Kidney (tissue), 14 donors: ENCODE results near the gene XPR1. TPM values are rescaled to one million over a fixed set of nuclear protein-coding genes. Genes with fewer than 3 reads are reported as not detected.

Experiments
- DNase-seq, 5 donors: peaks; one replicate each; pipeline ENCODE4 v3.0.0-alpha.2; 2013 to 2020
- FAIRE-seq: peaks from 2 replicates; lab custom pipeline; 2012; peaks lifted over from hg19 to GRCh38; lab: Jason Lieb, UNC
- H3K27ac ChIP-seq, 2 donors: one replicate each; pipeline ENCODE4 v1.7.0; 2013; ENCODE audit warnings: low read depth in 2 of 2, low read length in 2 of 2, inconsistent platforms in 1 of 2
- H3K27me3 ChIP-seq: one replicate; pipeline ENCODE4 v1.7.1; 2013; ENCODE audit warnings: low read length, inconsistent platforms; ENCODE audit not compliant: control insufficient read depth, insufficient read depth
- H3K36me3 ChIP-seq, 3 donors: one replicate each; pipeline versions ENCODE4 v1.7.0 to v1.7.1; 2013; ENCODE audit warnings: low read length in 3 of 3, control low read depth in 1 of 3, inconsistent platforms in 1 of 3; ENCODE audit not compliant: insufficient read depth in 3 of 3, control insufficient read depth in 2 of 3
- H3K4me1 ChIP-seq, 3 donors: one replicate each; pipeline versions ENCODE4 v1.7.0 to v1.7.1; 2013; ENCODE audit warnings: low read length in 3 of 3, inconsistent platforms in 1 of 3, low read depth in 1 of 3; ENCODE audit not compliant: control insufficient read depth in 2 of 3, insufficient read depth in 2 of 3
- H3K4me3 ChIP-seq, 3 donors: one replicate each; pipeline versions ENCODE4 v1.7.0 to v1.8.1; 2013; ENCODE audit warnings: low read length in 3 of 3, control low read depth in 1 of 3, inconsistent platforms in 1 of 3
- H3K9ac ChIP-seq, 3 donors: one replicate each; pipeline versions ENCODE4 v1.7.0 to v1.7.1; 2013; ENCODE audit warnings: low read length in 3 of 3, control low read depth in 1 of 3, inconsistent platforms in 1 of 3
- H3K9me3 ChIP-seq, 3 donors: one replicate each; pipeline versions ENCODE4 v1.7.0 to v1.7.1; 2013; ENCODE audit warnings: low read length in 3 of 3, control low read depth in 1 of 3, inconsistent platforms in 1 of 3; ENCODE audit not compliant: control insufficient read depth in 2 of 3, insufficient read depth in 1 of 3
- CTCF ChIP-seq: IDR thresholded peaks from 3 replicates; pipeline ENCODE4 v1.5.1; 2012; ENCODE audit warnings: mild to moderate bottlenecking, moderate library complexity, borderline replicate concordance; ENCODE audit not compliant: insufficient read depth; ENCODE audit errors: extremely low read depth
- intact Hi-C: fragments of 100-400 bp; cut with DNase I; formaldehyde crosslinking; loops from one replicate; pipeline ENCODE4 v1.11.1; 2022
- polyA plus RNA-seq: library from polyadenylated mRNA; stranded (reverse); fragments of 350-450 nt; fragmentation: Illumina TruSeq; extraction: RNeasy Lipid Tissue Mini Kit (QIAGEN cat#74804); gene quantifications from one replicate; pipeline ENCODE4 v1.2.3, GENCODE V29; 2014; ENCODE audit warnings: low read depth, low replicate concordance; ENCODE audit not compliant: insufficient read depth
- total RNA-seq: library from RNA; stranded (reverse); fragmentation: NEBNext Ultra II Directional; extraction: Animal tissue kit (Norgen Biotek cat#: 25700); gene quantifications from one replicate; pipeline ENCODE4 v1.2.1, GENCODE V29; 2021
- donor health status: control.
- donor health status: control.
- donor health status: control.
- donor health status: control.
- donor health status: control.
- donor health status: DM: yes; HTN: yes; CAD: no.
- donor health status: Normal renal cell carcinoma (clear cell type).

The XPR1 gene
- total and polyA plus RNA-seq, 2 donors from 2014 or later: 10.9 to 33.5 TPM

- TF ChIP-seq CTCF: no peak
- peaks cover 0 to 5% (median 5%) of the 10 kb centered on the region in 3 donors for H3K4me1 ChIP-seq
- DNase-seq (no peak), FAIRE-seq (no peak)
- H3K9ac ChIP-seq: no peak overlapping the region
- intact Hi-C loops: no loop called here
- no peaks in the 10 kb centered on the region for H3K27me3 ChIP-seq
- no peak overlapping the region for H3K4me3 ChIP-seq
- no peaks in the 10 kb centered on the region for H3K9me3 ChIP-seq
- no peaks in the 10 kb centered on the region for H3K36me3 ChIP-seq
- no peak overlapping the region for H3K27ac ChIP-seq
Measured at GRCh38 chr1:180905927-180906326, 274.1 kb downstream of the XPR1 start.

GRCh38 chr1:180906511-180906910 lies 274.7 kb downstream of the XPR1 start:
- Histone ChIP-seq H3K27ac (no peak overlapping the region), H3K36me3 (no peaks in the 10 kb centered on the region), H3K27me3 (no peaks in the 10 kb centered on the region), H3K4me1 (peaks cover 0 to 8% (median 5%) of the 10 kb centered on the region in 3 donors), H3K4me3 (no peak overlapping the region), H3K9ac (no peak overlapping the region), H3K9me3 (no peaks in the 10 kb centered on the region)
- no peak for TF ChIP-seq CTCF
- DNase-seq (no peak), FAIRE-seq (no peak)
- intact Hi-C loops: no loop called here

GRCh38 chr1:180907313-180908055 lies 275.7 kb downstream of the XPR1 start:
- H3K27me3 ChIP-seq: no peaks in the 10 kb centered on the region
- H3K4me1 ChIP-seq: peaks cover 0 to 12% (median 5%) of the 10 kb centered on the region in 3 donors
- intact Hi-C loops: no loop called here
- H3K4me3 ChIP-seq: no peak overlapping the region
- DNase-seq (no peak), FAIRE-seq (no peak)
- no peak overlapping the region for H3K27ac ChIP-seq
- H3K9me3 ChIP-seq: no peaks in the 10 kb centered on the region
- H3K36me3 ChIP-seq: no peaks in the 10 kb centered on the region
- no peak for TF ChIP-seq CTCF
- no peak overlapping the region for H3K9ac ChIP-seq
